AG09319 (cell line): Measurements from ENCODE around the gene PDE8B.
"Not testable (repeated sequence)": the region's sequence is repeated elsewhere in the genome, so short reads cannot be mapped to it uniquely, and the experiment has no call there.

ENCODE experiments used
- DNase-seq: peaks from one replicate; pipeline ENCODE4 v3.0.0-alpha.2; 2010; ENCODE audit warnings: low read depth; ENCODE audit errors: extremely low read depth
- CTCF ChIP-seq: IDR thresholded peaks from 2 replicates; pipeline ENCODE4 v1.5.1; 2011; ENCODE audit warnings: low read depth, mild to moderate bottlenecking, inconsistent platforms, low read length, moderate library complexity

Gene PDE8B

GRCh38 chr5:77461287-77461686 is 250.8 kb downstream of the PDE8B start:
- no peak for TF ChIP-seq CTCF
- DNase-seq: no peak

- DNase-seq: no peak
- TF ChIP-seq CTCF: no peak
These were observed 253.4 kb downstream of the PDE8B start for GRCh38 chr5:77463905-77464304.

- not testable (repeated sequence) for DNase-seq
These were observed 258.4 kb downstream of the PDE8B start for GRCh38 chr5:77468875-77469274.

- DNase-seq: not testable (repeated sequence)
These were observed 264.6 kb downstream of the PDE8B start for GRCh38 chr5:77475041-77475440.
